Osteocyte (in vitro differentiated cells): Measurements from ENCODE around the gene LHX4. TPM values are rescaled to one million over a fixed set of nuclear protein-coding genes. Genes with fewer than 3 reads are reported as not detected.

Experiments
- DNase-seq: peaks from one replicate; pipeline ENCODE4 v3.0.0; 2021; ENCODE audit warnings: mixed read lengths; ENCODE audit not compliant: unreplicated experiment; ENCODE audit errors: extremely low spot score
- H3K27ac Mint-ChIP-seq: one replicate; pipeline ENCODE4 v1.8.0; 2021; ENCODE audit warnings: mild to moderate bottlenecking, mixed read lengths; ENCODE audit not compliant: unreplicated experiment
- H3K27me3 Mint-ChIP-seq: one replicate; pipeline ENCODE4 v1.8.0; 2021; ENCODE audit warnings: mixed read lengths; ENCODE audit not compliant: unreplicated experiment
- H3K36me3 Mint-ChIP-seq: one replicate; pipeline ENCODE4 v1.8.0; 2021; ENCODE audit warnings: mixed read lengths; ENCODE audit not compliant: unreplicated experiment
- H3K4me1 Mint-ChIP-seq: one replicate; pipeline ENCODE4 v1.8.0; 2021; ENCODE audit warnings: mixed read lengths; ENCODE audit not compliant: unreplicated experiment
- H3K4me3 Mint-ChIP-seq: one replicate; pipeline ENCODE4 v1.8.0; 2021; ENCODE audit warnings: mild to moderate bottlenecking, moderate library complexity, mixed read lengths; ENCODE audit not compliant: unreplicated experiment
- H3K9me3 Mint-ChIP-seq: one replicate; pipeline ENCODE4 v1.8.0; 2021; ENCODE audit warnings: mixed read lengths; ENCODE audit not compliant: unreplicated experiment
- CTCF ChIP-seq: fragments of 200-600 bp; sonication (generic); IDR thresholded peaks from 2 replicates; pipeline ENCODE4 v1.5.0; 2021; ENCODE audit warnings: antibody characterized with exemption, mild to moderate bottlenecking, moderate library complexity
- total RNA-seq: library from RNA; stranded (reverse); gene quantifications from 2 replicates; pipeline ENCODE4 v1.2.1, GENCODE V29; 2021

Gene LHX4
- total RNA-seq, 1 donor from 2014 or later: 0.70 TPM

- Mint-ChIP-seq H3K36me3 (peaks cover 17% of the 10 kb centered on the region), H3K9me3 (no peaks in the 10 kb centered on the region), H3K4me3 (no peak overlapping the region), H3K27me3 (no peaks in the 10 kb centered on the region), H3K4me1 (peaks cover 16% of the 10 kb centered on the region), H3K27ac (peak overlapping the region; percentile 50)
- TF ChIP-seq CTCF: peak; percentile 25
- DNase-seq: peak; percentile 57
These were observed 39.8 kb downstream of the LHX4 start for GRCh38 chr1:180269645-180270529.

DNA sequence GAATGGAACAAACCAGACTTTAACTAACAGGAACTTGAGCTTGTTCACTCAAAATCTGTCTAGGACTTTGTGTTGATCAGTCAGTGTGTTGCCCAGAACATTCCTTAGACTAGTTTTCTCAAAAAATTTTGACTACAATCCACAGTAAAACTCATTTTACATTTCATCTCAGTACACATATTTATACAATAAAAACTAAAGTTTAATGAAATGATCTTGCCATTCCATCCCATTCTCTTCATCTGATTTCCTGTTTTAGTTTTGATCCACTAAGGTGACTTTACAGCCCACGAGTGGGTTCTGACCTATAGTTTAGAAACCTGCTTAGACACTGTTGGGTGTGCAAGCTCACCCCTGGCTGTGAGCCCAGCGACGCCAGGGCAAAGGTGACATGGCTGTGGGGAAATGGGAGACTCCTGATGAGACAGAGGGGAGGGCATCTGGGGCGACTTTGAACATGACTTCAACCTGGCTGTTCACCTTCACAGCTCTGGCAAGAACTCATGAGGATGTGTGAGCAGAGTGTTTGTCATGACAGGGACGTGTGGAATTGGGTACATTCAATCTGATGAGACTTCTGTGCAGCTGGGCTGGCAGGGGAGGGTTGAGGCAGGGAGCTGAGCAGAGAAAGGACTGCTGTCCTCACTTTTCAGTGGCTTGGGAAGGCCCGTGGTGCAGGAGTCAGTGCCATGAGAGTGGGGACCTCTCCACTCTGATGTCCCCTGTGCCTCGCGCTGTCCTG, 40.6 kb downstream of the LHX4 start:
- Mint-ChIP-seq H3K27me3 (no peaks in the 10 kb centered on the region), H3K27ac (no peak overlapping the region), H3K36me3 (peaks cover 20% of the 10 kb centered on the region), H3K9me3 (no peaks in the 10 kb centered on the region), H3K4me1 (peaks cover 16% of the 10 kb centered on the region), H3K4me3 (no peak overlapping the region)
- TF ChIP-seq CTCF: no peak
- DNase-seq: peak; percentile 67

GRCh38 chr1:180271272-180272255, 41.5 kb downstream of the LHX4 start:
- Mint-ChIP-seq H3K27me3 (no peaks in the 10 kb centered on the region), H3K4me3 (no peak overlapping the region), H3K36me3 (peaks cover 22% of the 10 kb centered on the region), H3K4me1 (peaks cover 16% of the 10 kb centered on the region), H3K9me3 (no peaks in the 10 kb centered on the region), H3K27ac (no peak overlapping the region)
- DNase-seq: peak; percentile 68
- no peak for TF ChIP-seq CTCF

- H3K9me3 Mint-ChIP-seq: no peaks in the 10 kb centered on the region
- peaks cover 16% of the 10 kb centered on the region for H3K4me1 Mint-ChIP-seq
- TF ChIP-seq CTCF: no peak
- no peak overlapping the region for H3K27ac Mint-ChIP-seq
- H3K27me3 Mint-ChIP-seq: no peaks in the 10 kb centered on the region
- no peak for DNase-seq
- H3K36me3 Mint-ChIP-seq: peaks cover 22% of the 10 kb centered on the region
- H3K4me3 Mint-ChIP-seq: no peak overlapping the region
These were observed 42.3 kb downstream of the LHX4 start for GRCh38 chr1:180272395-180272794.
